ENCODE results near the gene CYP2B6.
"Not testable (repeated sequence)": the region's sequence is repeated elsewhere in the genome, so short reads cannot be mapped to it uniquely, and the experiment has no call there.

Gene CYP2B6

DNA sequence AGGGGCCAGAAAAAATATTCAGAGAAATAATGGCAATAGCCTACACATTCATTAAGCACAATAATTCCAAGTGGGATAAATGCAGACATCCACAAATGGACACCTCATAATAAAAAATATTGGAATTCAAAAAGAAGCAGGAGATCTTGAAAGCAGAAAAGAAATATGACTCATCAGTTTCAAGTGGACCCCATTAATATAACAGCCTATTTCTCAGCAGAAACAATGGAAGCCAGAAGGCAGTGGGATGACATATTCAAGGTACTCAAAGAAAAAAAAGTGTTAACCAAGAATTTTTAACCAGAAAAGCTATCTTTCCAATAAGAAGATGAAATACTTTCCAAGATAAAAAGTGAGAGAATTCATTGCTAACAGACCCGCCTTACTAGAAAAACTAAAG is 48.7 kb downstream of the CYP2B6 start:
- no peak for DNase-seq

DNA sequence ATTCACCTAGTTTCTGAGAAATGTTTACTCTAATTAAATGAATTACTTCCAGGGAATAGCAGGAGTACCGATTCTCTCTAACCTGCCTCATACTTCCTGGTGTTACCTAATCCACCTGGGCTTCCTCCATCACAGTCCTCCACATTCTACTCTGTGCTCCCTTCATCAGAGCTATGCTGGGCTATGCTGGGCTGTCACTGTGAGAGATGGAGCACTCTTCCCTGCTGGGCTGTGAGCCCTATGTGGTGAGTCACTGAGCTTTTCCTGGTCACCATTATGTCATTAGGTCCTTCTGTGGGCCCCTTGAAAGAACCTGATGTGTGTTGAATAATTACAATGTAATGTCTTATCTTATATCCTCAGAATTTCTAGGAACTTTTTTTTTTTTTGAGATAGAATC is 54.0 kb downstream of the CYP2B6 start:
- DNase-seq = not testable (repeated sequence)

DNA sequence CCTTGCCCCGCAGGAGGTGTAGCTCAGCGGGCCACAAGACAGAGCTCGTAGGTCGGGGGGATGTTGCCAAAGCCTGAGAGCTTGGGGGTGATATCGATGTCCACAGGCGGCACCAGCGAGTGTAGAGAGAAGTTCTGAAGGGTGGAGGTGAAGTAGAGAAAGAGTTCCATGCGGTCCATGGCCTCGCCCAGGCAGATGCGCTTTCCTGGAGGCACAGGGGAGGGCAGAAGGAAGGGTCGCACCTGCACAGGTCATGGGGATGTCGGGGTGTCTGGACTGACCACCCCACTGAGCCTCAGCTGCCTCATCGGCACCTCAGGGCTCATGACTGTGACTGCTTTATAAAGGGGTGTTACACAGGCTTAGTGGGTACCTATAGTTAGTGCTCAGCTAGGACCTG is 59.3 kb downstream of the CYP2B6 start:
- DNase-seq = no peak

DNA sequence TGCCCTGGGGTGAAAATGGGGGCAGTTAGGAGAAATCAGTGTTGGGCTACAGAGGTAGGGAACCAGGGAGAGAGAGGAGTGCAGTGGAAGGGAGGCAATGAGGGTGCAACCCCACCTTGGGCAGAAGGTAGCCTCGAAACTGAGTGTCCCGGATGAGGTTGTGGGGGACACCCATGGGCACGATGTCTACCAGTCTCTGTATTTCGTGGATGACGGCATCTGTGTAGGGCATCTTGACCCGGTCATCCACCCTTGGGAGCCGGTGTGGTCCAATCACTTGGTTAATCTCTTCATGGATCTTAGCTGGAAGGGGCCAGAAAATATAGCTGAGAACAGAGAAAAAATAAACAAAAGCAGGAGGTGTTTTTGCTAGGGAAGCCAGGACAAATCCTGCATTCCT is 61.1 kb downstream of the CYP2B6 start:
- DNase-seq = not testable (repeated sequence)

DNA sequence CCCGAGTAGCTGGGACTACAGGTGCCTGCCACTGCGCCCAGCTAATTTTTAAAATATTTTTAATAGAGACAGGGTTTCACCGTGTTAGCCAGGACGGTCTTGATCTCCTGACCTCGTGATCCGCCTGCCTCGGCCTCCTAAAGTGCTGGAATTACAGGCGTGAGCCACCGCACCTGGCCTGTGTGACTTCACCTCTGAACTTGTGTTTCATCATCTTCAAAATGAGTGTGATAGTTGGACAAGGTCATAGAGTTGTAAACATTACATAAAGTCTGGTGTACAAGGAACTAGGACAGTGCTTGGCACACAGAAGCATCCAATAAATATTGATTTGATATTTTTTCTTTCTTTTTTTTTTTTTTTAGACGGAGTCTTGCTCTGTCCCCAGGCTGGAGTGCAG is 62.2 kb downstream of the CYP2B6 start:
- not testable (repeated sequence) for DNase-seq

DNA sequence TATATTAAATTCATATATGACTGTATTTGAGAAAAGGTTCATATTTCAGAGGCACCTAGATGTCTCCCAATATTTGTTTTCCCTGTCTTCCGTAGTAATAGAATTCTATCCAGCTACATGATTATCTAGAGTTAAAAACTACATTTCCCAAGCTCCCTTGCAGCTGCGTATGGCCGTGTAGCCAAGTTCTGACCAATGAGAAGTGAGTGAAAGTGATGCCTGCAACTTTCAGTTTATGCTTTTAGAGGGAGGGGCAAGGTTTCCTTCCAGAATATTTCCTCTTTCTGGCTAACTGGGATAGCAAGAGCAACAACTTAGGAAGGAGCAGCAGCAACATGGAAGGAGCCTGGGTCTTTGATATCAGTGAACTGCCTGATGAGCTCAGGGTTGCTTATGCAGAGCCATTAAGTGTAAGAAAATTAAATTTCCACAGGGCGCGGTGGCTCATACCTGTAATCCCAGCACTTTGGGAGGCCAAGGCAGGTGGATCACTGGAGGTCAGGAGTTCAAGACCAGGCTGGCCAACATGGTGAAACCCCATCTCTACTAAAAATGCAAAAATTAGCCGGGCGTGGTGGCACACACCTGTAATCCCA is 74.0 kb downstream of the CYP2B6 start:
- DNase-seq = no peak

All from midbrain (tissue), 1 donor.